WTC11 (cell line): ENCODE measurements around the gene BICD1. TPM values are rescaled to one million over a fixed set of nuclear protein-coding genes. Genes with fewer than 3 reads are reported as not detected.
A peak's percentile ranks its signal among the peaks of the same experiment; 100 is the strongest.

Source experiments
- ATAC-seq: fragments of 200-7000 bp; cut with Tn5 transposase; 2 replicates; pipeline ENCODE4 v1.10.0; 2021; ENCODE audit warnings: mild to moderate bottlenecking, moderate library complexity
- CTCF ChIA-PET: fragments of 300-600 bp; sonication (Branson Sonifier 250); formaldehyde crosslinking; loops from one replicate; lab custom pipeline; 2021; ENCODE audit warnings: antibody characterized with exemption; lab: Charles Lee
- POLR2A ChIA-PET: fragments of 350-600 bp; sonication (Branson Sonifier 250); formaldehyde crosslinking; loops from one replicate; lab custom pipeline; 2021; ENCODE audit warnings: antibody characterized with exemption; lab: Charles Lee
- DNase-seq: peaks from one replicate; pipeline ENCODE4 v3.0.0; 2021; ENCODE audit warnings: low spot score
- H3K27ac Mint-ChIP-seq: 2 replicates; pipeline ENCODE4 v1.8.0; 2021; ENCODE audit warnings: mixed read lengths
- H3K27me3 Mint-ChIP-seq: 2 replicates; pipeline ENCODE4 v1.8.0; 2021; ENCODE audit warnings: low read depth, mild to moderate bottlenecking, moderate library complexity, mixed read lengths
- H3K36me3 Mint-ChIP-seq: 2 replicates; pipeline ENCODE4 v1.8.0; 2021; ENCODE audit warnings: mixed read lengths
- H3K4me1 Mint-ChIP-seq: 2 replicates; pipeline ENCODE4 v1.8.0; 2022; ENCODE audit warnings: mixed read lengths
- H3K4me3 Mint-ChIP-seq: 2 replicates; pipeline ENCODE4 v1.8.0; 2021; ENCODE audit warnings: mild to moderate bottlenecking, moderate library complexity, mixed read lengths
- H3K9me3 Mint-ChIP-seq: 2 replicates; pipeline ENCODE4 v1.8.0; 2021; ENCODE audit warnings: mixed read lengths
- CREB1 ChIP-seq: sonication (generic); formaldehyde crosslinking; IDR thresholded peaks from 2 replicates; pipeline ENCODE4 v1.8.0; 2023; ENCODE audit warnings: mild to moderate bottlenecking, missing genetic modification reagents
- CREM ChIP-seq: sonication (generic); formaldehyde crosslinking; IDR thresholded peaks from 2 replicates; pipeline ENCODE4 v1.8.1; 2022; ENCODE audit warnings: mild to moderate bottlenecking, missing genetic modification reagents, moderate library complexity
- ELF4 ChIP-seq: sonication (generic); formaldehyde crosslinking; IDR thresholded peaks from 2 replicates; pipeline ENCODE4 v1.8.1; 2022; ENCODE audit warnings: low read depth, mild to moderate bottlenecking, moderate library complexity, missing genetic modification reagents
- FOXP1 ChIP-seq: sonication (generic); formaldehyde crosslinking; IDR thresholded peaks from 2 replicates; pipeline ENCODE4 v1.8.0; 2022; ENCODE audit warnings: missing genetic modification reagents, mild to moderate bottlenecking, moderate library complexity, borderline replicate concordance
- JAZF1 ChIP-seq: fragments of 250-450 bp; sonication (Bioruptor Pico); IDR thresholded peaks from 2 replicates; pipeline ENCODE4 v1.9.0; 2021; ENCODE audit warnings: moderate library complexity, mild to moderate bottlenecking, inconsistent platforms
- NFE2L1 ChIP-seq: sonication (generic); formaldehyde crosslinking; IDR thresholded peaks from 2 replicates; pipeline ENCODE4 v1.8.1; 2023; ENCODE audit warnings: missing genetic modification reagents
- NR2C2 ChIP-seq: sonication (generic); formaldehyde crosslinking; IDR thresholded peaks from 2 replicates; pipeline ENCODE4 v1.8.0; 2022; ENCODE audit warnings: mild to moderate bottlenecking, missing genetic modification reagents
- RELA ChIP-seq: sonication (generic); formaldehyde crosslinking; IDR thresholded peaks from 2 replicates; pipeline ENCODE4 v1.8.1; 2022; ENCODE audit warnings: missing genetic modification reagents, mild to moderate bottlenecking, borderline replicate concordance
- SOX15 ChIP-seq: fragments of 250-450 bp; sonication (Bioruptor Pico); IDR thresholded peaks from 2 replicates; pipeline ENCODE4 v1.9.0; 2021; ENCODE audit warnings: mild to moderate bottlenecking
- ZNF423 ChIP-seq: fragments of 250-450 bp; sonication (Bioruptor Pico); IDR thresholded peaks from 2 replicates; pipeline ENCODE4 v2.1.2; 2022; ENCODE audit warnings: mild to moderate bottlenecking, moderate library complexity
- ZNF671 ChIP-seq: fragments of 250-450 bp; sonication (Bioruptor Pico); IDR thresholded peaks from 2 replicates; pipeline ENCODE4 v1.8.0; 2021; ENCODE audit warnings: mild to moderate bottlenecking
- total RNA-seq: library from RNA; stranded (reverse); gene quantifications from 3 replicates; pipeline ENCODE4 v1.2.3, GENCODE V29; 2021
- TF ChIP-seq, protein P1 (sequence below): sonication (generic); formaldehyde crosslinking; IDR thresholded peaks from 2 replicates; pipeline ENCODE4 v1.8.0; 2023; ENCODE audit warnings: mild to moderate bottlenecking, missing genetic modification reagents
- TF ChIP-seq, protein P2 (sequence below): fragments of 250-450 bp; sonication (Bioruptor Pico); IDR thresholded peaks from 2 replicates; pipeline ENCODE4 v2.1.2; 2022; ENCODE audit warnings: mild to moderate bottlenecking, moderate library complexity
- TF ChIP-seq, protein P3 (sequence below): sonication (generic); formaldehyde crosslinking; IDR thresholded peaks from 2 replicates; pipeline ENCODE4 v1.8.0; 2022; ENCODE audit warnings: mild to moderate bottlenecking, missing genetic modification reagents
- TF ChIP-seq, protein P4 (sequence below): sonication (generic); formaldehyde crosslinking; IDR thresholded peaks from 2 replicates; pipeline ENCODE4 v1.8.1; 2023; ENCODE audit warnings: mild to moderate bottlenecking, missing genetic modification reagents
- TF ChIP-seq, protein P5 (sequence below): sonication (generic); formaldehyde crosslinking; IDR thresholded peaks from 2 replicates; pipeline ENCODE4 v1.8.0; 2023; ENCODE audit warnings: missing genetic modification reagents, mild to moderate bottlenecking, borderline replicate concordance
- TF ChIP-seq, protein P6 (sequence below): fragments of 250-450 bp; sonication (Bioruptor Pico); IDR thresholded peaks from 2 replicates; pipeline ENCODE4 v1.8.0; 2021; ENCODE audit warnings: mild to moderate bottlenecking

BICD1 gene
- total RNA-seq, 1 experiment from 2014 or later = 69.4 TPM

DNA sequence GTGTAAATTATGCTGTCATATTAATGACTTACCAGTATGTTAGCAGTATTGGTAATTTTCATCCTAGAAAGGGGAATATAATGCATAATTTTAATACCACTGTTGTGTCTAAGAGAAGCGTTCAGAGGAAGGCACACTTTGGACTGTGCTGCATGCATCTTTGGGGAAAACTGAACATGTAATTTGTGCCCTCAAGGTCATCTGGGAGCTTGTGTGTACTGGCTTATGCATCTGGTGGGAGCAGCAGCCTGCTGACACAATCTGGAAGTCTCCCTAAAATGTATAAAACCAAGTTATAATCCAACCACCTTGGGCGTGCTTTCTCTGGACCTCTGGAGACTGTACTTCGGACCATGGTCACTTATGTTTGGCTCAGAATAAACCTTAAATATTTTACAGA, 306.8 kb downstream of the BICD1 start:
- TF ChIP-seq NFE2L1 (CRISPR knock-in tag) (no peak), CREM (no peak), SOX15 (CRISPR knock-in tag) (no peak), ZNF671 (CRISPR knock-in tag) (no peak)
- TF ChIP-seq, protein P1, sequence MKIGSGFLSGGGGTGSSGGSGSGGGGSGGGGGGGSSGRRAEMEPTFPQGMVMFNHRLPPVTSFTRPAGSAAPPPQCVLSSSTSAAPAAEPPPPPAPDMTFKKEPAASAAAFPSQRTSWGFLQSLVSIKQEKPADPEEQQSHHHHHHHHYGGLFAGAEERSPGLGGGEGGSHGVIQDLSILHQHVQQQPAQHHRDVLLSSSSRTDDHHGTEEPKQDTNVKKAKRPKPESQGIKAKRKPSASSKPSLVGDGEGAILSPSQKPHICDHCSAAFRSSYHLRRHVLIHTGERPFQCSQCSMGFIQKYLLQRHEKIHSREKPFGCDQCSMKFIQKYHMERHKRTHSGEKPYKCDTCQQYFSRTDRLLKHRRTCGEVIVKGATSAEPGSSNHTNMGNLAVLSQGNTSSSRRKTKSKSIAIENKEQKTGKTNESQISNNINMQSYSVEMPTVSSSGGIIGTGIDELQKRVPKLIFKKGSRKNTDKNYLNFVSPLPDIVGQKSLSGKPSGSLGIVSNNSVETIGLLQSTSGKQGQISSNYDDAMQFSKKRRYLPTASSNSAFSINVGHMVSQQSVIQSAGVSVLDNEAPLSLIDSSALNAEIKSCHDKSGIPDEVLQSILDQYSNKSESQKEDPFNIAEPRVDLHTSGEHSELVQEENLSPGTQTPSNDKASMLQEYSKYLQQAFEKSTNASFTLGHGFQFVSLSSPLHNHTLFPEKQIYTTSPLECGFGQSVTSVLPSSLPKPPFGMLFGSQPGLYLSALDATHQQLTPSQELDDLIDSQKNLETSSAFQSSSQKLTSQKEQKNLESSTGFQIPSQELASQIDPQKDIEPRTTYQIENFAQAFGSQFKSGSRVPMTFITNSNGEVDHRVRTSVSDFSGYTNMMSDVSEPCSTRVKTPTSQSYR (CRISPR knock-in tag) = no peak
- TF ChIP-seq, protein P2, sequence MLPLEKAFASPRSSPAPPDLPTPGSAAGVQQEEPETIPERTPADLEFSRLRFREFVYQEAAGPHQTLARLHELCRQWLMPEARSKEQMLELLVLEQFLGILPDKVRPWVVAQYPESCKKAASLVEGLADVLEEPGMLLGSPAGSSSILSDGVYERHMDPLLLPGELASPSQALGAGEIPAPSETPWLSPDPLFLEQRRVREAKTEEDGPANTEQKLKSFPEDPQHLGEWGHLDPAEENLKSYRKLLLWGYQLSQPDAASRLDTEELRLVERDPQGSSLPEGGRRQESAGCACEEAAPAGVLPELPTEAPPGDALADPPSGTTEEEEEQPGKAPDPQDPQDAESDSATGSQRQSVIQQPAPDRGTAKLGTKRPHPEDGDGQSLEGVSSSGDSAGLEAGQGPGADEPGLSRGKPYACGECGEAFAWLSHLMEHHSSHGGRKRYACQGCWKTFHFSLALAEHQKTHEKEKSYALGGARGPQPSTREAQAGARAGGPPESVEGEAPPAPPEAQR = no peak
- TF ChIP-seq, protein P3, sequence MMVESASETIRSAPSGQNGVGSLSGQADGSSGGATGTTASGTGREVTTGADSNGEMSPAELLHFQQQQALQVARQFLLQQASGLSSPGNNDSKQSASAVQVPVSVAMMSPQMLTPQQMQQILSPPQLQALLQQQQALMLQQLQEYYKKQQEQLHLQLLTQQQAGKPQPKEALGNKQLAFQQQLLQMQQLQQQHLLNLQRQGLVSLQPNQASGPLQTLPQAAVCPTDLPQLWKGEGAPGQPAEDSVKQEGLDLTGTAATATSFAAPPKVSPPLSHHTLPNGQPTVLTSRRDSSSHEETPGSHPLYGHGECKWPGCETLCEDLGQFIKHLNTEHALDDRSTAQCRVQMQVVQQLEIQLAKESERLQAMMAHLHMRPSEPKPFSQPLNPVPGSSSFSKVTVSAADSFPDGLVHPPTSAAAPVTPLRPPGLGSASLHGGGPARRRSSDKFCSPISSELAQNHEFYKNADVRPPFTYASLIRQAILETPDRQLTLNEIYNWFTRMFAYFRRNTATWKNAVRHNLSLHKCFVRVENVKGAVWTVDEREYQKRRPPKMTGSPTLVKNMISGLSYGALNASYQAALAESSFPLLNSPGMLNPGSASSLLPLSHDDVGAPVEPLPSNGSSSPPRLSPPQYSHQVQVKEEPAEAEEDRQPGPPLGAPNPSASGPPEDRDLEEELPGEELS (CRISPR knock-in tag) = no peak
- TF ChIP-seq, protein P4, sequence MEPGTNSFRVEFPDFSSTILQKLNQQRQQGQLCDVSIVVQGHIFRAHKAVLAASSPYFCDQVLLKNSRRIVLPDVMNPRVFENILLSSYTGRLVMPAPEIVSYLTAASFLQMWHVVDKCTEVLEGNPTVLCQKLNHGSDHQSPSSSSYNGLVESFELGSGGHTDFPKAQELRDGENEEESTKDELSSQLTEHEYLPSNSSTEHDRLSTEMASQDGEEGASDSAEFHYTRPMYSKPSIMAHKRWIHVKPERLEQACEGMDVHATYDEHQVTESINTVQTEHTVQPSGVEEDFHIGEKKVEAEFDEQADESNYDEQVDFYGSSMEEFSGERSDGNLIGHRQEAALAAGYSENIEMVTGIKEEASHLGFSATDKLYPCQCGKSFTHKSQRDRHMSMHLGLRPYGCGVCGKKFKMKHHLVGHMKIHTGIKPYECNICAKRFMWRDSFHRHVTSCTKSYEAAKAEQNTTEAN = no peak
- CTCF ChIA-PET = no interaction called here
- no peaks in the 10 kb centered on the region for H3K27me3 Mint-ChIP-seq
- H3K36me3 Mint-ChIP-seq = peaks cover 9% of the 10 kb centered on the region
- peaks cover 52% of the 10 kb centered on the region for H3K4me1 Mint-ChIP-seq
- peak overlapping the region; percentile 42; the same call in 1 of the 2 replicates for H3K27ac Mint-ChIP-seq
- no peaks in the 10 kb centered on the region for H3K9me3 Mint-ChIP-seq
- DNase-seq = no peak
- POLR2A ChIA-PET = no interaction called here
- no peak for ATAC-seq
- H3K4me3 Mint-ChIP-seq = no peak overlapping the region

DNA sequence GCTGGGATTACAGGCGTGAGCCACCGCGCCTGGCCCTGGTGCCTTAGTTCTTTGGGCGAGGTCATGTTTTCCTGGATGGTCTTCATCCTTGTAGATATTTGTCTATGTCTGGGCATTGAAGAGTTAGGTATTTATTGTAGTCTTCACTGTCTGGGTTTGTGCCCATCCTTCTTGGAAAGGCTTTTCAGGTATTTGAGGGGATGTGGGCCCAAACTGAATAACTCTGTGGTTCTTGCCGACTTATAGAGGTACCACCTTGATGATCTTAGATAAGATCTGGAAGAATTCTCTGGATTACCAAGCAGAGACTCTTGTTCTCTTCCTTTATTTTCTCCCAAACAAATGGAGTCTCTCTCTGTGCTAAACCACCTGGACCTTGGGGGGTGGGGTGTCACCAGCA, 311.6 kb downstream of the BICD1 start:
- ATAC-seq (no peak), DNase-seq (no peak)
- Mint-ChIP-seq H3K9me3 (peaks cover 4% of the 10 kb centered on the region), H3K4me1 (peaks cover 65% of the 10 kb centered on the region), H3K36me3 (peaks cover 14% of the 10 kb centered on the region), H3K27me3 (no peaks in the 10 kb centered on the region), H3K4me3 (no peak overlapping the region), H3K27ac (peak overlapping the region; percentile 79; the same call in 1 of the 2 replicates)
- CTCF ChIA-PET = interaction anchor here (0.7 kb wide), 1 partner anchor 10 kb away, joined by 3 read pairs; no protein-coding TSS in a partner anchor
- POLR2A ChIA-PET = no interaction called here
- TF ChIP-seq ELF4 (CRISPR knock-in tag) (no peak), CREB1 (CRISPR knock-in tag) (no peak), ZNF423 (CRISPR knock-in tag) (no peak), RELA (CRISPR knock-in tag) (no peak), ZNF671 (CRISPR knock-in tag) (no peak), FOXP1 (CRISPR knock-in tag) (no peak), JAZF1 (CRISPR knock-in tag) (no peak), NR2C2 (no peak)
- TF ChIP-seq, protein P1 (CRISPR knock-in tag) = no peak
- TF ChIP-seq, protein P5, sequence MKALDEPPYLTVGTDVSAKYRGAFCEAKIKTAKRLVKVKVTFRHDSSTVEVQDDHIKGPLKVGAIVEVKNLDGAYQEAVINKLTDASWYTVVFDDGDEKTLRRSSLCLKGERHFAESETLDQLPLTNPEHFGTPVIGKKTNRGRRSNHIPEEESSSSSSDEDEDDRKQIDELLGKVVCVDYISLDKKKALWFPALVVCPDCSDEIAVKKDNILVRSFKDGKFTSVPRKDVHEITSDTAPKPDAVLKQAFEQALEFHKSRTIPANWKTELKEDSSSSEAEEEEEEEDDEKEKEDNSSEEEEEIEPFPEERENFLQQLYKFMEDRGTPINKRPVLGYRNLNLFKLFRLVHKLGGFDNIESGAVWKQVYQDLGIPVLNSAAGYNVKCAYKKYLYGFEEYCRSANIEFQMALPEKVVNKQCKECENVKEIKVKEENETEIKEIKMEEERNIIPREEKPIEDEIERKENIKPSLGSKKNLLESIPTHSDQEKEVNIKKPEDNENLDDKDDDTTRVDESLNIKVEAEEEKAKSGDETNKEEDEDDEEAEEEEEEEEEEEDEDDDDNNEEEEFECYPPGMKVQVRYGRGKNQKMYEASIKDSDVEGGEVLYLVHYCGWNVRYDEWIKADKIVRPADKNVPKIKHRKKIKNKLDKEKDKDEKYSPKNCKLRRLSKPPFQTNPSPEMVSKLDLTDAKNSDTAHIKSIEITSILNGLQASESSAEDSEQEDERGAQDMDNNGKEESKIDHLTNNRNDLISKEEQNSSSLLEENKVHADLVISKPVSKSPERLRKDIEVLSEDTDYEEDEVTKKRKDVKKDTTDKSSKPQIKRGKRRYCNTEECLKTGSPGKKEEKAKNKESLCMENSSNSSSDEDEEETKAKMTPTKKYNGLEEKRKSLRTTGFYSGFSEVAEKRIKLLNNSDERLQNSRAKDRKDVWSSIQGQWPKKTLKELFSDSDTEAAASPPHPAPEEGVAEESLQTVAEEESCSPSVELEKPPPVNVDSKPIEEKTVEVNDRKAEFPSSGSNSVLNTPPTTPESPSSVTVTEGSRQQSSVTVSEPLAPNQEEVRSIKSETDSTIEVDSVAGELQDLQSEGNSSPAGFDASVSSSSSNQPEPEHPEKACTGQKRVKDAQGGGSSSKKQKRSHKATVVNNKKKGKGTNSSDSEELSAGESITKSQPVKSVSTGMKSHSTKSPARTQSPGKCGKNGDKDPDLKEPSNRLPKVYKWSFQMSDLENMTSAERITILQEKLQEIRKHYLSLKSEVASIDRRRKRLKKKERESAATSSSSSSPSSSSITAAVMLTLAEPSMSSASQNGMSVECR (CRISPR knock-in tag) = no peak
- TF ChIP-seq, protein P6, sequence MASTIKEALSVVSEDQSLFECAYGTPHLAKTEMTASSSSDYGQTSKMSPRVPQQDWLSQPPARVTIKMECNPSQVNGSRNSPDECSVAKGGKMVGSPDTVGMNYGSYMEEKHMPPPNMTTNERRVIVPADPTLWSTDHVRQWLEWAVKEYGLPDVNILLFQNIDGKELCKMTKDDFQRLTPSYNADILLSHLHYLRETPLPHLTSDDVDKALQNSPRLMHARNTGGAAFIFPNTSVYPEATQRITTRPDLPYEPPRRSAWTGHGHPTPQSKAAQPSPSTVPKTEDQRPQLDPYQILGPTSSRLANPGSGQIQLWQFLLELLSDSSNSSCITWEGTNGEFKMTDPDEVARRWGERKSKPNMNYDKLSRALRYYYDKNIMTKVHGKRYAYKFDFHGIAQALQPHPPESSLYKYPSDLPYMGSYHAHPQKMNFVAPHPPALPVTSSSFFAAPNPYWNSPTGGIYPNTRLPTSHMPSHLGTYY = no peak
